T-cell (primary cell): Measurements from ENCODE around the gene ACAD10. TPM values are rescaled to one million over a fixed set of nuclear protein-coding genes. Genes with fewer than 3 reads are reported as not detected.

Experiments
- ATAC-seq, 4 experiments: fragments of 200-7000 bp in 3 of 4; fragments of 150-1000 bp in 1 of 4; cut with Tn5 transposase; replicated peaks in 1 of 4; 1 replicate in 3 of 4; 2 replicates in 1 of 4; pipeline ENCODE4 v1.10.0; 2021; ENCODE audit warnings: moderate library complexity in 3 of 4, mild to moderate bottlenecking in 2 of 4, moderate number of reproducible peaks in 1 of 4
- CTCF ChIA-PET, 2 donors: fragments of 300-600 bp; sonication (Branson Sonifier 250); formaldehyde crosslinking; loops; one replicate each; lab custom pipeline; 2022; ENCODE audit warnings: antibody characterized with exemption in 2 of 2; lab: Charles Lee
- POLR2A ChIA-PET, 2 donors: fragments of 300-600 bp; sonication (Branson Sonifier 250); formaldehyde crosslinking; loops; one replicate each; lab custom pipeline; 2022; ENCODE audit warnings: antibody characterized with exemption in 2 of 2; lab: Charles Lee
- DNase-seq, 35 experiments: peaks; one replicate each; pipeline versions ENCODE4 v3.0.0 to v3.0.0-alpha.2; 2013 to 2023
- H3K27ac ChIP-seq: one replicate; pipeline ENCODE4 v1.5.1; 2013; ENCODE audit warnings: low read length
- H3K27me3 ChIP-seq, 2 experiments: replicated peaks in 1 of 2; 1 replicate in 1 of 2; 2 replicates in 1 of 2; pipeline versions ENCODE4 v1.6.1 to v1.7.0; 2013; ENCODE audit warnings: low read length in 1 of 2, mixed read lengths in 1 of 2; ENCODE audit not compliant: control insufficient read depth in 2 of 2, insufficient read depth in 2 of 2; ENCODE audit errors: extremely low read depth in 1 of 2
- H3K36me3 ChIP-seq, 2 donors: 1 replicate in 1 of 2; 2 replicates in 1 of 2; pipeline versions ENCODE4 v1.6.1 to v1.7.0; 2013; ENCODE audit warnings: low read length in 1 of 2; ENCODE audit not compliant: control insufficient read depth in 2 of 2, insufficient read depth in 1 of 2; ENCODE audit errors: extremely low read depth in 1 of 2
- H3K4me1 ChIP-seq, 2 experiments: 1 replicate in 1 of 2; 2 replicates in 1 of 2; pipeline versions ENCODE4 v1.6.1 to v1.7.0; 2013; ENCODE audit warnings: low read length in 2 of 2, mixed read lengths in 1 of 2; ENCODE audit not compliant: insufficient read depth in 2 of 2, control insufficient read depth in 1 of 2; ENCODE audit errors: extremely low read depth in 1 of 2
- H3K4me3 ChIP-seq, 2 donors: 1 replicate in 1 of 2; 2 replicates in 1 of 2; pipeline versions ENCODE4 v1.5.1 to v1.7.0; 2013; ENCODE audit warnings: mild to moderate bottlenecking in 2 of 2, low read length in 1 of 2, moderate library complexity in 1 of 2; ENCODE audit not compliant: control insufficient read depth in 1 of 2; ENCODE audit errors: extremely low read depth in 1 of 2
- H3K9me3 ChIP-seq: 2 replicates; pipeline ENCODE4 v1.7.0; 2013
- H3K27ac Mint-ChIP-seq, 2 donors: one replicate each; pipeline ENCODE4 v1.8.0; 2020 to 2021; ENCODE audit warnings: mild to moderate bottlenecking in 2 of 2, mixed read lengths in 2 of 2
- H3K27me3 Mint-ChIP-seq, 2 donors: one replicate each; pipeline ENCODE4 v1.8.0; 2021 to 2022; ENCODE audit warnings: mixed read lengths in 2 of 2
- H3K36me3 Mint-ChIP-seq: one replicate; pipeline ENCODE4 v1.8.0; 2021; ENCODE audit warnings: mixed read lengths
- H3K4me1 Mint-ChIP-seq, 3 donors: one replicate each; pipeline ENCODE4 v1.8.0; 2020 to 2022; ENCODE audit warnings: mixed read lengths in 3 of 3, mild to moderate bottlenecking in 1 of 3
- H3K4me3 Mint-ChIP-seq, 3 donors: one replicate each; pipeline ENCODE4 v1.8.0; 2020 to 2022; ENCODE audit warnings: mild to moderate bottlenecking in 3 of 3, mixed read lengths in 3 of 3, moderate library complexity in 3 of 3
- H3K9me3 Mint-ChIP-seq, 3 donors: one replicate each; pipeline ENCODE4 v1.8.0; 2020 to 2022; ENCODE audit warnings: mixed read lengths in 3 of 3
- WGBS: methylation state at CpG from one replicate; pipeline ENCODE4 v1.1.5; 2013; ENCODE audit warnings: missing lambda C conversion rate; ENCODE audit not compliant: insufficient coverage; 5-methylcytosine and 5-hydroxymethylcytosine counted together
- total RNA-seq, 35 experiments: library from RNA in 6 of 35; stranded (reverse) in 6 of 35; fragments of 120-200 nt in 1 of 35; gene quantifications; one replicate each; pipeline versions ENCODE4 v1.2.1 to v1.2.4 and lab custom pipeline; 2013 to 2026

ACAD10 gene
- total RNA-seq, 5 donors from 2014 or later (not counting 1 experiment from before 2014, with no cell fraction given) = 28.8 to 53.4 (median 47.9) TPM

DNA sequence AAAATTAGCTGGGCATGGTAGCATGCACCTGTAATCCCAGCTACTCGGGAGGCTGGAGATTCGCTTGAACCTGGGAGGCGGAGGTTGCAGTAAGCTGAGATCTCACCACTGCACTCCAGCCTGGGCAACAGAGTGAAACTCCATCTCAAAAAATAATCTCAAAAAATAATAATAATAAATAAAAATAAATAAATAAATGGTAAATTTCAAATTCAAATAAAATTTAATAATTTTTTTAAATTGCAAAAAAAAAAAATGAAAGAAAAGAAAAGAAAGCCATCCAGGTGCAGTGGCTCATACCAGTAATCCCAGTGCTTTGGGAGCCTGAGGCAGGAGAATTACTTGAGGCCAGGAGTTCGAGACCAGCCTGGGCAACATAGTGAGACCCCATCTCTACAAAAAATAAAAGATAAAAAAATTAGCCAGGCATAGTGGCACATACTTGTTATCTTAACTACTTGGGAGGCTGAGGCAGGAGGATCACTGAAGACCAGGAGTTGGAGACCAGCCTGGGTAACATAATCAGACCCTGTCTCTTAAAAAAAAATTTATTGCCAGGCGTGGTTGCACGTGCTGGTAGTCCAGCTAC is 117.3 kb downstream of the ACAD10 start:
- peaks cover 6% of the 10 kb centered on the region for H3K36me3 Mint-ChIP-seq
- ATAC-seq (no peak), DNase-seq (no peak)
- WGBS = 24% methylated on average over 2 of the region's 6 CpGs
- H3K9me3 Mint-ChIP-seq = no peaks in the 10 kb centered on the region
- Histone ChIP-seq H3K27me3 (no peaks in the 10 kb centered on the region), H3K36me3 (no peaks in the 10 kb centered on the region), H3K27ac (no peak overlapping the region), H3K4me1 (no peaks in the 10 kb centered on the region), H3K9me3 (no peaks in the 10 kb centered on the region), H3K4me3 (no peak overlapping the region)
- no peak overlapping the region for H3K27ac Mint-ChIP-seq
- no peaks in the 10 kb centered on the region for H3K4me1 Mint-ChIP-seq
- CTCF ChIA-PET = interaction anchor here in 1 of 2 donors (0.8 kb wide), 1 partner anchor 10 kb away, joined by 5 read pairs; no protein-coding TSS in a partner anchor
- H3K4me3 Mint-ChIP-seq = no peak overlapping the region
- no peaks in the 10 kb centered on the region for H3K27me3 Mint-ChIP-seq
- POLR2A ChIA-PET = no interaction called here

DNA sequence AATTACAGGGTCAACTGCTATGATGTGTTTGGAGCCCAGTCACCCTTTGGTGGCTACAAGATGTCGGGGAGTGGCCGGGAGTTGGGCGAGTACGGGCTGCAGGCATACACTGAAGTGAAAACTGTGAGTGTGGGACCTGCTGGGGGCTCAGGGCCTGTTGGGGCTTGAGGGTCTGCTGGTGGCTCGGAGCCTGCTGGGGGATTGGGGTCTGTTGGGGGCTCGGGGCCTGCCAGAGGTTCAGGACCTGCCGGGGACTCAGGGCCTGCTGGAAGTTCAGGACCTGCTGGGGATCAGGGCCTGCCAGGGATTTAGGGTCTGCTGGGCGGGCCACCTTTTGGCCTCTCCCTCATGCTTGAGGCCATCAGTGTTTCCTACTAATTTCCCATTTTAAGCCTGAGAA is 118.0 kb downstream of the ACAD10 start:
- no peaks in the 10 kb centered on the region for H3K4me1 Mint-ChIP-seq
- H3K4me1 ChIP-seq = no peaks in the 10 kb centered on the region
- no peak overlapping the region for H3K4me3 Mint-ChIP-seq
- ChIA-PET POLR2A (no interaction called here), CTCF (no interaction called here)
- no peak overlapping the region for H3K27ac ChIP-seq
- H3K36me3 Mint-ChIP-seq = peaks cover 6% of the 10 kb centered on the region
- H3K9me3 Mint-ChIP-seq = no peaks in the 10 kb centered on the region
- WGBS = 96% methylated on average over 4 of the region's 8 CpGs
- ATAC-seq (no peak), DNase-seq (no peak)
- no peaks in the 10 kb centered on the region for H3K36me3 ChIP-seq
- H3K27ac Mint-ChIP-seq = no peak overlapping the region
- no peaks in the 10 kb centered on the region for H3K27me3 ChIP-seq
- no peaks in the 10 kb centered on the region for H3K27me3 Mint-ChIP-seq
- no peaks in the 10 kb centered on the region for H3K9me3 ChIP-seq
- H3K4me3 ChIP-seq = no peak overlapping the region

- Mint-ChIP-seq H3K36me3 (no peaks in the 10 kb centered on the region), H3K4me1 (no peaks in the 10 kb centered on the region), H3K9me3 (no peaks in the 10 kb centered on the region), H3K4me3 (no peak overlapping the region), H3K27ac (no peak overlapping the region), H3K27me3 (no peaks in the 10 kb centered on the region)
- WGBS = 74% methylated on average over 3 of the region's 4 CpGs
- Histone ChIP-seq H3K27ac (no peak overlapping the region), H3K4me1 (no peaks in the 10 kb centered on the region), H3K9me3 (no peaks in the 10 kb centered on the region), H3K4me3 (no peak overlapping the region), H3K27me3 (no peaks in the 10 kb centered on the region), H3K36me3 (no peaks in the 10 kb centered on the region)
- DNase-seq (no peak), ATAC-seq (no peak)
- ChIA-PET CTCF (interaction anchor here (0.5 to 0.7 kb wide), 2 partner anchors 1522 to 1646 kb away, joined by 3 to 4 read pairs; no protein-coding TSS in a partner anchor), POLR2A (interaction anchor here in 1 of 2 donors (0.6 kb wide), 1 partner anchor 53 kb away, joined by 3 read pairs; no protein-coding TSS in a partner anchor)
Measured at GRCh38 chr12:111806304-111806703, 120.5 kb downstream of the ACAD10 start.

Other genes starting within 250 kb of the ACAD10 start
- gene ATXN2, start 86.7 kb upstream of the ACAD10 start, total RNA-seq = 10 to 100 TPM; 48.6 to 54.0 (median 50.3) TPM
- 10 to 100 TPM; 20.4 to 23.3 (median 20.6) TPM for gene BRAP, start 97 bp upstream of the ACAD10 start, total RNA-seq
- 1 to 10 TPM; 1.3 to 3.5 (median 2.5) TPM for gene ALDH2, start 80.9 kb downstream of the ACAD10 start, total RNA-seq
- 10 to 100 TPM; 59.1 to 70.2 (median 65.3) TPM for gene MAPKAPK5, start 156.2 kb downstream of the ACAD10 start, total RNA-seq